ENCODE data around the gene ERFE.

Gene ERFE

DNA sequence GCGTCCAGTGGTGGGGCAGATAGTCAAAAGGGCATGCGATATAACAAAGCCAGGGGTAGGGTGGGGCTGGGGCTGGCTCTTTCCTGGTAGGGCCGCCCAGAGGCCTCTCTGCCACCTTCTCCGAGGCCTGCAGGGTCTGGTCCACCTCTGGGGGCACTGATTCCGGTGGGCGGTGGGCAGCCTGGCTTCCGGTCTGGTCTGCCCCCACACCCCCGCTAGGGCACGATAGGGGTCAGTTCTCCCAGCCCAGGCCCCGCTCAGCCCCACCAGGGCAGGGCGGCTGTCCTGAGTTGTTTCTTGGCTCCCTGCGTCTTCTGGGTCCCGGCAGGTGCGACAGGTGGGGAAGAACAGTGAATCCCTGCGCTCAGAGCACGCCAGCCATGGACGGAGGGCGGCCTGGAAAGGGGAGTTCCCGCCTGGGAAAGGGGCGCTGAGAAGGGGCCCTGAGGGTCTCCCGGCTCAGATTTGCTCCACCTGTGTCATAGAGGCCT, 707 bp upstream of the ERFE start:
- Histone ChIP-seq H4K91ac (ENCODE audit: low read depth, low read length, poor library complexity) (no peak overlapping the region), H3K4ac (ENCODE audit: low read length) (no peak overlapping the region), H2BK120ac (ENCODE audit: low read depth, low read length) (no peak overlapping the region), H4K8ac (ENCODE audit: low read depth, low read length) (no peak overlapping the region), H3K9ac (ENCODE audit: low read depth, low read length, poor library complexity) (peak overlapping the region; percentile 63), H2BK5ac (ENCODE audit: low read length) (no peak overlapping the region), H3K79me1 (ENCODE audit: low read depth, low read length) (peaks cover 3% of the 10 kb centered on the region), H2BK15ac (ENCODE audit: low read length) (peak overlapping the region; percentile 60), H3K23ac (ENCODE audit: low read depth, low read length, poor library complexity) (peak overlapping the region; percentile 65), H3K4me2 (ENCODE audit: insufficient read depth, low read length, poor library complexity, severe bottlenecking) (peak overlapping the region; percentile 69), H3K36me3 (replicated peaks in 1 of 2; ENCODE audit: control insufficient read depth in 2 of 2, insufficient read depth in 2 of 2, low read length in 2 of 2) (no peaks in the 10 kb centered on the region), H3K18ac (ENCODE audit: low read length) (peak overlapping the region; percentile 93), H2AK5ac (ENCODE audit: low read depth, low read length) (peak overlapping the region; percentile 99), H3K27ac (replicated peaks; ENCODE audit: low read length) (no peak overlapping the region), H3K9me3 (replicated peaks in 1 of 2; ENCODE audit: control insufficient read depth in 2 of 2, insufficient read depth in 1 of 2, low read depth in 1 of 2, low read length in 2 of 2) (peaks cover 0 to 8% of the 10 kb centered on the region in 2 donors), H2BK12ac (ENCODE audit: low read length) (peak overlapping the region; percentile 75), H3K14ac (ENCODE audit: low read length) (peak overlapping the region; percentile 82), H3K27me3 (ENCODE audit: control insufficient read depth in 3 of 3, insufficient read depth in 3 of 3, low read depth in 1 of 3, low read length in 3 of 3) (peaks cover 13 to 52% (median 18%) of the 10 kb centered on the region in 3 experiments), H2AFZ (ENCODE audit: low read length) (peak overlapping the region; percentile 46), H3K4me3 (ENCODE audit: low read length in 2 of 2) (peak overlapping the region in 1 of 2 donors; percentile 74), H3K4me1 (ENCODE audit: control insufficient read depth in 2 of 2, insufficient read depth in 1 of 2, low read depth in 1 of 2, low read length in 2 of 2) (peaks cover 6 to 9% of the 10 kb centered on the region in 2 donors)
- no CpG with 5 or more reads among the region's 21 CpGs for WGBS, 2 donors (ENCODE audit: extremely low coverage in 2 of 2, insufficient read length in 2 of 2, insufficient replicate concordance in 1 of 2)
- DNase-seq (ENCODE audit: low spot score) = no peak

DNA sequence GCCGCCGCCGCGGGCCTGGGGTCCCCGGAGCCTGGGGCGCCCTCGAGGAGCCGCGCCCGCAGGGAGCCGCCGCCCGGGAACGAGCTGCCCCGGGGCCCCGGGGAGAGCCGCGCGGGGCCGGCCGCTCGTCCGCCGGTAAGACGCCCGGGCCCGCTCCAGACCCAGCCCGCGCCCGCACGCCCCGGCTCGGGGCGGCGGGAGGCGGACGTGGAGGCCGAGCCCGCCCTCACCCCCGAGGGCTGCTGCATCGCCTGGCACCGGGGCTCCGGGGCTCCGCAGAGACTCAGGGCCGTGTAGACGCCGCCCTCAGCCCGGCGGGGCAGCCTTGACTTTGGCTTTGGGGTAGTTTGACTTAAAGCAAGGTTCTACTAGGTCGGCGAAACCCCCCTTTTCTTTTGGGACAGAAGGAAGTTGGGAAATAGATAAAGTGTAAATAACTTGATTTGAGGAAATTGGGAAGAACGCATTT, 335 bp downstream of the ERFE start:
- H3K27ac ChIP-seq (replicated peaks; ENCODE audit: low read length) = no peak overlapping the region
- no peak overlapping the region for H4K8ac ChIP-seq (ENCODE audit: low read depth, low read length)
- peaks cover 6 to 9% of the 10 kb centered on the region in 2 donors for H3K4me1 ChIP-seq (ENCODE audit: control insufficient read depth in 2 of 2, insufficient read depth in 1 of 2, low read depth in 1 of 2, low read length in 2 of 2)
- H2BK12ac ChIP-seq (ENCODE audit: low read length) = no peak overlapping the region
- peak overlapping the region; percentile 40 to 68 for H3K4me3 ChIP-seq (ENCODE audit: low read length in 2 of 2)
- H2AK5ac ChIP-seq (ENCODE audit: low read depth, low read length) = no peak overlapping the region
- no CpG with 5 or more reads among the region's 52 CpGs for WGBS, 2 donors (ENCODE audit: extremely low coverage in 2 of 2, insufficient read length in 2 of 2, insufficient replicate concordance in 1 of 2)
- no peak overlapping the region for H3K4ac ChIP-seq (ENCODE audit: low read length)
- H3K4me2 ChIP-seq (ENCODE audit: insufficient read depth, low read length, poor library complexity, severe bottlenecking) = peak overlapping the region; percentile 86
- H3K14ac ChIP-seq (ENCODE audit: low read length) = no peak overlapping the region
- no peak overlapping the region for H3K9ac ChIP-seq (ENCODE audit: low read depth, low read length, poor library complexity)
- H3K79me1 ChIP-seq (ENCODE audit: low read depth, low read length) = peaks cover 3% of the 10 kb centered on the region
- H2AFZ ChIP-seq (ENCODE audit: low read length) = peak overlapping the region; percentile 85
- no peak overlapping the region for H3K23ac ChIP-seq (ENCODE audit: low read depth, low read length, poor library complexity)
- no peak for DNase-seq (ENCODE audit: low spot score)
- no peak overlapping the region for H2BK15ac ChIP-seq (ENCODE audit: low read length)
- no peaks in the 10 kb centered on the region for H3K36me3 ChIP-seq (replicated peaks in 1 of 2; ENCODE audit: control insufficient read depth in 2 of 2, insufficient read depth in 2 of 2, low read length in 2 of 2)
- peaks cover 18 to 62% (median 20%) of the 10 kb centered on the region in 3 experiments for H3K27me3 ChIP-seq (ENCODE audit: control insufficient read depth in 3 of 3, insufficient read depth in 3 of 3, low read depth in 1 of 3, low read length in 3 of 3)
- peak overlapping the region; percentile 57 for H3K18ac ChIP-seq (ENCODE audit: low read length)
- H3K9me3 ChIP-seq (replicated peaks in 1 of 2; ENCODE audit: control insufficient read depth in 2 of 2, insufficient read depth in 1 of 2, low read depth in 1 of 2, low read length in 2 of 2) = peaks cover 0 to 5% of the 10 kb centered on the region in 2 donors
- H2BK5ac ChIP-seq (ENCODE audit: low read length) = no peak overlapping the region
- no peak overlapping the region for H2BK120ac ChIP-seq (ENCODE audit: low read depth, low read length)
- H4K91ac ChIP-seq (ENCODE audit: low read depth, low read length, poor library complexity) = no peak overlapping the region

DNA sequence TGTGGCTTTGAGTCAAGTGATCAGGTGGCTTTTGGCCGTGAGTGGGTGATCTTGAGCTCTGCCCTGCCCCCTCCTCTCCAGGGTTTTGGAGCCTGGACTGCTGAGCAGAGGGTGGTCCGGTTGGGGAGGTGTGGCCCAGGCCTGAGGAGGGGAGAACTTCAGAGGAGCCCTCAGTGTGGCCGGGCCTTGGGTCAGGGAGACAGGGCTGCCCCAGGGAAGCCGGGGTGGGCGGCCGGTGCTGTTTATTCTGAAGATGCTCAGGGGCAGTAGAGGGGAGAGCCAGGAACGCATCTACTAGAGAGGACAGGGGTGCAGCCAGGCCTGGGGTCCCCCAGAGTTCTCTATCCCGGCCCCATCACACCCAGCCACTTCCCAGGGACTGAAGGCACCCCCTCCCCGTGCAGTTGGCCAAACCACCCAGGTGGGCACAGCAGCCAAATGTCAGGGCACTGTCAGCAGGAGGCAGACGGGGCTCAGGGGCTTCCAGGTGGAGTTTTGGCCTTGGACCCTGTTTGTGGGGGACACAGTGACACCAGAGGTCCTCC, 963 bp downstream of the ERFE start:
- no peak overlapping the region for H3K4me2 ChIP-seq (ENCODE audit: insufficient read depth, low read length, poor library complexity, severe bottlenecking)
- H2BK120ac ChIP-seq (ENCODE audit: low read depth, low read length) = no peak overlapping the region
- no peak overlapping the region for H3K18ac ChIP-seq (ENCODE audit: low read length)
- peak overlapping the region; percentile 65 for H3K23ac ChIP-seq (ENCODE audit: low read depth, low read length, poor library complexity)
- no peaks in the 10 kb centered on the region for H3K9me3 ChIP-seq (replicated peaks in 1 of 2; ENCODE audit: control insufficient read depth in 2 of 2, insufficient read depth in 1 of 2, low read depth in 1 of 2, low read length in 2 of 2)
- H3K36me3 ChIP-seq (replicated peaks in 1 of 2; ENCODE audit: control insufficient read depth in 2 of 2, insufficient read depth in 2 of 2, low read length in 2 of 2) = no peaks in the 10 kb centered on the region
- peaks cover 3% of the 10 kb centered on the region for H3K79me1 ChIP-seq (ENCODE audit: low read depth, low read length)
- H2AK5ac ChIP-seq (ENCODE audit: low read depth, low read length) = peak overlapping the region; percentile 68
- no peak overlapping the region for H3K14ac ChIP-seq (ENCODE audit: low read length)
- H2BK12ac ChIP-seq (ENCODE audit: low read length) = no peak overlapping the region
- peaks cover 6 to 9% of the 10 kb centered on the region in 2 donors for H3K4me1 ChIP-seq (ENCODE audit: control insufficient read depth in 2 of 2, insufficient read depth in 1 of 2, low read depth in 1 of 2, low read length in 2 of 2)
- DNase-seq (ENCODE audit: low spot score) = no peak
- no peak overlapping the region for H4K8ac ChIP-seq (ENCODE audit: low read depth, low read length)
- H4K91ac ChIP-seq (ENCODE audit: low read depth, low read length, poor library complexity) = no peak overlapping the region
- no peak overlapping the region for H2BK5ac ChIP-seq (ENCODE audit: low read length)
- H3K4ac ChIP-seq (ENCODE audit: low read length) = no peak overlapping the region
- H3K9ac ChIP-seq (ENCODE audit: low read depth, low read length, poor library complexity) = no peak overlapping the region
- H2BK15ac ChIP-seq (ENCODE audit: low read length) = no peak overlapping the region
- peak overlapping the region; percentile 85 for H2AFZ ChIP-seq (ENCODE audit: low read length)
- H3K27ac ChIP-seq (replicated peaks; ENCODE audit: low read length) = no peak overlapping the region
- peaks cover 18 to 65% (median 23%) of the 10 kb centered on the region in 3 experiments for H3K27me3 ChIP-seq (ENCODE audit: control insufficient read depth in 3 of 3, insufficient read depth in 3 of 3, low read depth in 1 of 3, low read length in 3 of 3)
- peak overlapping the region in 1 of 2 donors; percentile 40 for H3K4me3 ChIP-seq (ENCODE audit: low read length in 2 of 2)
- no CpG with 5 or more reads among the region's 10 CpGs for WGBS, 2 donors (ENCODE audit: extremely low coverage in 2 of 2, insufficient read length in 2 of 2, insufficient replicate concordance in 1 of 2)

DNA sequence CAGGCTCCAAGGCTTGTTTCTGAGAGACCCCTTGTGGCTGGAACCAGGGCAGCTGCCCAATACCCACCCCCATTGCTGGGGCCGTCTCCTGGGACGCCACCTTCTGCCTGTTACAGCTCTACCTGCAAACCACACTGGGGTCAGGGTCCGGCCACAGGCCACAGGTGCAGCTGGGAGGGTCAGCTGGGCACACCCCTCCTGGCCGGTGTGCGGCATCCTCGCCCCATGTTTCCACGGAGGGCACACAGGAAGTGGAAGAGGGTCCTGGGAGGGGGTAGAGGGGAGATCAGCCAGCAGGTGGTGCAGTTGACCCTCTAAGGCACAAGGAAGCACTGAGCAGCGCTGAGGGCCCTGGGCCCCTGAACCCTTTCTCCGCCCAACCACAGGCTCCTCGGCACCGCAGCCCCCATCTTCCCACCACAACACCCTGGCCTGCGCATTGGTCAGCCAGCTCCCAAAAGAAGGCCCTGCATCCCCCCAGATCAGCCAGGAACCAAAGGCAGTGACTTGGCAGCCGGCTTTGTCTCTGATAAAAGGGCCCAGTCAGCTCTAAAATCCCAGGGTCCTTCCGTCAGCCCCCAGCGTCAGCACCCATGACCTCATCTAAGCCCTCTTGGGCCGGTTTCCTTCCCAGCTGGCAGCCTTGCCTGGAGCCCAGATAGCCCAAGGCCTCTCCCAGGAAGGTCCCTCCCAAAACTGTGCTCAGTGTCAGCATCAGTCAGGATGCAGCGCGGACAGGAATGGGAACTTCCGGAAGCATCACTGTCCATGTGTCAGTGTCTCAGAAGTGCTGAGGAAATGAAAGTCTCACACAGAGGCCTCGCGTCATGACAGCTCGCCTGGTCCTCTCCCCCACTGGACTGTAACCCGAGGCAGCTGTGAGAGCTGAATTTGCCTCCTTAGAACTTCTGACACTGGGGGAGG, 1.7 kb downstream of the ERFE start:
- peaks cover 3 to 9% of the 10 kb centered on the region in 2 donors for H3K4me1 ChIP-seq (ENCODE audit: control insufficient read depth in 2 of 2, insufficient read depth in 1 of 2, low read depth in 1 of 2, low read length in 2 of 2)
- peaks cover 18 to 71% (median 23%) of the 10 kb centered on the region in 3 experiments for H3K27me3 ChIP-seq (ENCODE audit: control insufficient read depth in 3 of 3, insufficient read depth in 3 of 3, low read depth in 1 of 3, low read length in 3 of 3)
- no peak overlapping the region for H3K9ac ChIP-seq (ENCODE audit: low read depth, low read length, poor library complexity)
- peaks cover 3% of the 10 kb centered on the region for H3K79me1 ChIP-seq (ENCODE audit: low read depth, low read length)
- no peak overlapping the region for H3K4me2 ChIP-seq (ENCODE audit: insufficient read depth, low read length, poor library complexity, severe bottlenecking)
- H4K91ac ChIP-seq (ENCODE audit: low read depth, low read length, poor library complexity) = no peak overlapping the region
- no peak overlapping the region for H3K4ac ChIP-seq (ENCODE audit: low read length)
- no peak overlapping the region for H2BK15ac ChIP-seq (ENCODE audit: low read length)
- H3K9me3 ChIP-seq (replicated peaks in 1 of 2; ENCODE audit: control insufficient read depth in 2 of 2, insufficient read depth in 1 of 2, low read depth in 1 of 2, low read length in 2 of 2) = no peaks in the 10 kb centered on the region
- peak overlapping the region; percentile 68 for H2AK5ac ChIP-seq (ENCODE audit: low read depth, low read length)
- no CpG with 5 or more reads among the region's 23 CpGs for WGBS, 2 donors (ENCODE audit: extremely low coverage in 2 of 2, insufficient read length in 2 of 2, insufficient replicate concordance in 1 of 2)
- no peak for DNase-seq (ENCODE audit: low spot score)
- H2BK5ac ChIP-seq (ENCODE audit: low read length) = no peak overlapping the region
- no peaks in the 10 kb centered on the region for H3K36me3 ChIP-seq (replicated peaks in 1 of 2; ENCODE audit: control insufficient read depth in 2 of 2, insufficient read depth in 2 of 2, low read length in 2 of 2)
- no peak overlapping the region for H2BK12ac ChIP-seq (ENCODE audit: low read length)
- H3K23ac ChIP-seq (ENCODE audit: low read depth, low read length, poor library complexity) = peak overlapping the region; percentile 65
- no peak overlapping the region for H3K27ac ChIP-seq (replicated peaks; ENCODE audit: low read length)
- H3K4me3 ChIP-seq (ENCODE audit: low read length in 2 of 2) = no peak overlapping the region
- H4K8ac ChIP-seq (ENCODE audit: low read depth, low read length) = no peak overlapping the region
- H3K18ac ChIP-seq (ENCODE audit: low read length) = no peak overlapping the region
- H2AFZ ChIP-seq (ENCODE audit: low read length) = peak overlapping the region; percentile 45
- H3K14ac ChIP-seq (ENCODE audit: low read length) = no peak overlapping the region
- H2BK120ac ChIP-seq (ENCODE audit: low read depth, low read length) = no peak overlapping the region
